K562 (cell line): Measurements from ENCODE around the gene OGFR. TPM values are rescaled to one million over a fixed set of nuclear protein-coding genes. Genes with fewer than 3 reads are reported as not detected.

Source experiments
- HNRNPK ChIP-seq: fragments of 200-400 bp; formaldehyde crosslinking; IDR thresholded peaks from one replicate; pipeline ENCODE4 v1.6.1; 2018; ENCODE audit warnings: mild to moderate bottlenecking, low read depth, low read length; ENCODE audit not compliant: poor library complexity, severe bottlenecking
- NCOA6 ChIP-seq: fragments of 450-650 bp; IDR thresholded peaks from 2 replicates; pipeline ENCODE4 v1.6.1; 2017; ENCODE audit warnings: mild to moderate bottlenecking
- POU5F1 ChIP-seq: fragments of 150-350 bp; IDR thresholded peaks from 2 replicates; pipeline ENCODE4 v1.6.1; 2014; ENCODE audit warnings: borderline replicate concordance, low read length, low read depth, mild to moderate bottlenecking; ENCODE audit not compliant: partially characterized antibody
- SMC3 ChIP-seq: conservative IDR thresholded peaks from 2 replicates; pipeline ENCODE4 v1.6.1; 2011; ENCODE audit warnings: low read depth, low read length, improper control_type of control experiment; ENCODE audit not compliant: insufficient read depth
- SNRNP70 ChIP-seq: fragments of 200-400 bp; formaldehyde crosslinking; optimal IDR thresholded peaks from 2 replicates; pipeline ENCODE3; 2017; ENCODE audit warnings: low read depth, low read length
- THRAP3 ChIP-seq: fragments of 450-650 bp; IDR thresholded peaks from 2 replicates; pipeline ENCODE4 v1.6.1; 2016; ENCODE audit warnings: mild to moderate bottlenecking, inconsistent platforms, borderline replicate concordance
- ZBTB7A ChIP-seq: IDR thresholded peaks from 2 replicates; pipeline ENCODE4 v1.6.1; 2011; ENCODE audit warnings: low read depth, mild to moderate bottlenecking, low read length, moderate library complexity, borderline replicate concordance; ENCODE audit not compliant: control insufficient read depth
- ZNF354B ChIP-seq: fragments of 250-450 bp; sonication (Bioruptor Pico); IDR thresholded peaks from 2 replicates; pipeline ENCODE4 v1.4.0; 2020
- polyA plus RNA-seq, 8 experiments: library from polyadenylated mRNA; depleted of rRNA in 4 of 8; stranded (reverse) in 5 of 8; unstranded in 3 of 8; fragments of >200 nt; fragmentation: Nextera tagmentation in 2 of 8; fragmentation: Illumina TruSeq in 1 of 8; extraction: Ambion mirVana in 2 of 8; extraction: Trizol in 1 of 8; gene quantifications; 2 replicates each; pipeline versions ENCODE4 v1.2.1 to v1.2.3, GENCODE V29; 2011 to 2014; ENCODE audit warnings: inconsistent platforms in 1 of 8, missing spikeins in 1 of 8
- total RNA-seq, 7 experiments: library from RNA; depleted of rRNA in 6 of 7; stranded (reverse); fragments of >200 nt in 6 of 7; fragmentation: Illumina TruSeq in 2 of 7; extraction: Trizol in 2 of 7; gene quantifications; 2 replicates each; pipeline versions ENCODE4 v1.2.1 to v1.2.3, GENCODE V29; 2011 to 2021; ENCODE audit warnings: low replicate concordance in 1 of 7
- TF ChIP-seq, protein P1 (sequence below), 2 experiments: fragments of 450-650 bp; conservative IDR thresholded peaks; 2 replicates each; pipeline ENCODE4 v1.6.1; 2017; ENCODE audit warnings: mild to moderate bottlenecking in 2 of 2, moderate library complexity in 2 of 2
- TF ChIP-seq, protein P2 (sequence below): fragments of 450-650 bp; IDR thresholded peaks from 2 replicates; pipeline ENCODE4 v1.7.0; 2016; ENCODE audit warnings: borderline replicate concordance
- TF ChIP-seq, protein P3 (sequence below): fragments of 450-650 bp; formaldehyde crosslinking; conservative IDR thresholded peaks from 2 replicates; pipeline ENCODE4 v1.4.0; 2022; ENCODE audit warnings: mild to moderate bottlenecking, missing genetic modification characterization
- TF ChIP-seq, protein P4 (sequence below): IDR thresholded peaks from 2 replicates; pipeline ENCODE4 v1.6.1; 2012; ENCODE audit warnings: low read depth, low read length, improper control_type of control experiment, borderline replicate concordance
- TF ChIP-seq, protein P5 (sequence below): sonication (generic); formaldehyde crosslinking; IDR thresholded peaks from 2 replicates; pipeline ENCODE4 v1.8.0; 2022; ENCODE audit warnings: mild to moderate bottlenecking, missing genetic modification reagents
- TF ChIP-seq, protein P6 (sequence below), 2 experiments: fragments of 450-650 bp in 1 of 2; IDR thresholded peaks; 2 replicates each; pipeline ENCODE4 v1.6.1; 2011 to 2017; ENCODE audit warnings: low read depth in 2 of 2, antibody characterized with exemption in 1 of 2, borderline replicate concordance in 1 of 2, low read length in 1 of 2, mild to moderate bottlenecking in 1 of 2, mixed read lengths in 1 of 2; ENCODE audit not compliant: control insufficient read depth in 1 of 2

Gene OGFR
- total and polyA plus RNA-seq, 9 of the 15 experiments (the other 6 are each of a cell fraction or from before 2014, with no cell fraction given) = 0.39 to 56.3 (median 17.5) TPM

DNA sequence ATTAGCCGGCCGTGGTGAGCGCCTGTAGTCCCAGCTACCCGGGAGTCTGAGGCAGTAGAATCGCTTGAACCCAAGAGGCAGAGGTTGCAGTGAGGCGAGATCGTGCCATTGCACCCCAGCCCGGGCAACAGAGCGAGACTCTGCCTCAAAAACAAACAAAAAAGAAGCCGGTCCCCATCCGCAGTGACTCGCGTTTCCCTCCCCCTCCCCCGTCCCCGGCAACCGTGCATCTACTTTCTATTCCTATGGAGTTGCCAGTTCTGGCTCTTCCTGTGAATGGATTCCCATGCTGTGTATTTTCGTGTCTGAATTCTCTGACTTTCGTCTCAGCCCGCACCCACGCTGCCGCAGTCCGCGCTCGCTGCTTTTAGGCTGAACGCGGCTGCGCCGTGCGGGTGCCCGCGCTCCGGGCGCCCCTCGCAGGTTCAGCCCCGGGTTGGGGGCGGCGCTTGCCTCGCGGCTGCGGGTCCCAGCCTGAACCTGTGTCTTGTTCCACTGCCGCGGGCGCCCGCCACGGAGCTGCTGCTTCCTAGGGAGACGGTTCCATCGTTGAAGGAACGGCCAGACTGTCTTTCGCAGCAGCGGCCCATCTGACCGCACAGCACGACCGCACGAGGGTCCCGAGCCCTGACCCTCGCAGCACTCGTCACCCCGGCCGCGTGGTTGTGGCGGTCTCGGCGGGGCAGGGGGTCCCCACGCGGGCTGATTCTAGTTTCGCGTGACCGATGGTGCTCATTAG is 9.4 kb upstream of the OGFR start (continued):
- TF ChIP-seq, protein P1, sequence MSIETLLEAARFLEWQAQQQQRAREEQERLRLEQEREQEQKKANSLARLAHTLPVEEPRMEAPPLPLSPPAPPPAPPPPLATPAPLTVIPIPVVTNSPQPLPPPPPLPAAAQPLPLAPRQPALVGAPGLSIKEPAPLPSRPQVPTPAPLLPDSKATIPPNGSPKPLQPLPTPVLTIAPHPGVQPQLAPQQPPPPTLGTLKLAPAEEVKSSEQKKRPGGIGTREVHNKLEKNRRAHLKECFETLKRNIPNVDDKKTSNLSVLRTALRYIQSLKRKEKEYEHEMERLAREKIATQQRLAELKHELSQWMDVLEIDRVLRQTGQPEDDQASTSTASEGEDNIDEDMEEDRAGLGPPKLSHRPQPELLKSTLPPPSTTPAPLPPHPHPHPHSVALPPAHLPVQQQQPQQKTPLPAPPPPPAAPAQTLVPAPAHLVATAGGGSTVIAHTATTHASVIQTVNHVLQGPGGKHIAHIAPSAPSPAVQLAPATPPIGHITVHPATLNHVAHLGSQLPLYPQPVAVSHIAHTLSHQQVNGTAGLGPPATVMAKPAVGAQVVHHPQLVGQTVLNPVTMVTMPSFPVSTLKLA (conservative IDR thresholded peaks at IDR 0.05) = peak in 1 of 2 experiments; percentile 27; a peak in 1 of 4 replicates
- TF ChIP-seq, protein P2, sequence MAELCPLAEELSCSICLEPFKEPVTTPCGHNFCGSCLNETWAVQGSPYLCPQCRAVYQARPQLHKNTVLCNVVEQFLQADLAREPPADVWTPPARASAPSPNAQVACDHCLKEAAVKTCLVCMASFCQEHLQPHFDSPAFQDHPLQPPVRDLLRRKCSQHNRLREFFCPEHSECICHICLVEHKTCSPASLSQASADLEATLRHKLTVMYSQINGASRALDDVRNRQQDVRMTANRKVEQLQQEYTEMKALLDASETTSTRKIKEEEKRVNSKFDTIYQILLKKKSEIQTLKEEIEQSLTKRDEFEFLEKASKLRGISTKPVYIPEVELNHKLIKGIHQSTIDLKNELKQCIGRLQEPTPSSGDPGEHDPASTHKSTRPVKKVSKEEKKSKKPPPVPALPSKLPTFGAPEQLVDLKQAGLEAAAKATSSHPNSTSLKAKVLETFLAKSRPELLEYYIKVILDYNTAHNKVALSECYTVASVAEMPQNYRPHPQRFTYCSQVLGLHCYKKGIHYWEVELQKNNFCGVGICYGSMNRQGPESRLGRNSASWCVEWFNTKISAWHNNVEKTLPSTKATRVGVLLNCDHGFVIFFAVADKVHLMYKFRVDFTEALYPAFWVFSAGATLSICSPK = no peak
- TF ChIP-seq POU5F1 (no peak), NCOA6 (no peak), SNRNP70 (no peak), ZBTB7A (peak; percentile 94; the same call in 1 of the 2 replicates), THRAP3 (no peak), HNRNPK (no peak), SMC3 (no peak), ZNF354B (CRISPR knock-in tag) (no peak)
- TF ChIP-seq, protein P3, sequence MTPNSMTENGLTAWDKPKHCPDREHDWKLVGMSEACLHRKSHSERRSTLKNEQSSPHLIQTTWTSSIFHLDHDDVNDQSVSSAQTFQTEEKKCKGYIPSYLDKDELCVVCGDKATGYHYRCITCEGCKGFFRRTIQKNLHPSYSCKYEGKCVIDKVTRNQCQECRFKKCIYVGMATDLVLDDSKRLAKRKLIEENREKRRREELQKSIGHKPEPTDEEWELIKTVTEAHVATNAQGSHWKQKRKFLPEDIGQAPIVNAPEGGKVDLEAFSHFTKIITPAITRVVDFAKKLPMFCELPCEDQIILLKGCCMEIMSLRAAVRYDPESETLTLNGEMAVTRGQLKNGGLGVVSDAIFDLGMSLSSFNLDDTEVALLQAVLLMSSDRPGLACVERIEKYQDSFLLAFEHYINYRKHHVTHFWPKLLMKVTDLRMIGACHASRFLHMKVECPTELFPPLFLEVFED = no peak
- TF ChIP-seq, protein P4, sequence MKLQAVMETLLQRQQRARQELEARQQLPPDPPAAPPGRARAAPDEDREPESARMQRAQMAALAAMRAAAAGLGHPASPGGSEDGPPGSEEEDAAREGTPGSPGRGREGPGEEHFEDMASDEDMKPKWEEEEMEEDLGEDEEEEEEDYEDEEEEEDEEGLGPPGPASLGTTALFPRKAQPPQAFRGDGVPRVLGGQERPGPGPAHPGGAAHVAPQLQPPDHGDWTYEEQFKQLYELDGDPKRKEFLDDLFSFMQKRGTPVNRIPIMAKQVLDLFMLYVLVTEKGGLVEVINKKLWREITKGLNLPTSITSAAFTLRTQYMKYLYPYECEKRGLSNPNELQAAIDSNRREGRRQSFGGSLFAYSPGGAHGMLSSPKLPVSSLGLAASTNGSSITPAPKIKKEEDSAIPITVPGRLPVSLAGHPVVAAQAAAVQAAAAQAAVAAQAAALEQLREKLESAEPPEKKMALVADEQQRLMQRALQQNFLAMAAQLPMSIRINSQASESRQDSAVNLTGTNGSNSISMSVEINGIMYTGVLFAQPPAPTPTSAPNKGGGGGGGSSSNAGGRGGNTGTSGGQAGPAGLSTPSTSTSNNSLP = no peak
- TF ChIP-seq, protein P5, sequence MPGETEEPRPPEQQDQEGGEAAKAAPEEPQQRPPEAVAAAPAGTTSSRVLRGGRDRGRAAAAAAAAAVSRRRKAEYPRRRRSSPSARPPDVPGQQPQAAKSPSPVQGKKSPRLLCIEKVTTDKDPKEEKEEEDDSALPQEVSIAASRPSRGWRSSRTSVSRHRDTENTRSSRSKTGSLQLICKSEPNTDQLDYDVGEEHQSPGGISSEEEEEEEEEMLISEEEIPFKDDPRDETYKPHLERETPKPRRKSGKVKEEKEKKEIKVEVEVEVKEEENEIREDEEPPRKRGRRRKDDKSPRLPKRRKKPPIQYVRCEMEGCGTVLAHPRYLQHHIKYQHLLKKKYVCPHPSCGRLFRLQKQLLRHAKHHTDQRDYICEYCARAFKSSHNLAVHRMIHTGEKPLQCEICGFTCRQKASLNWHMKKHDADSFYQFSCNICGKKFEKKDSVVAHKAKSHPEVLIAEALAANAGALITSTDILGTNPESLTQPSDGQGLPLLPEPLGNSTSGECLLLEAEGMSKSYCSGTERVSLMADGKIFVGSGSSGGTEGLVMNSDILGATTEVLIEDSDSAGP = no peak
- TF ChIP-seq, protein P6, sequence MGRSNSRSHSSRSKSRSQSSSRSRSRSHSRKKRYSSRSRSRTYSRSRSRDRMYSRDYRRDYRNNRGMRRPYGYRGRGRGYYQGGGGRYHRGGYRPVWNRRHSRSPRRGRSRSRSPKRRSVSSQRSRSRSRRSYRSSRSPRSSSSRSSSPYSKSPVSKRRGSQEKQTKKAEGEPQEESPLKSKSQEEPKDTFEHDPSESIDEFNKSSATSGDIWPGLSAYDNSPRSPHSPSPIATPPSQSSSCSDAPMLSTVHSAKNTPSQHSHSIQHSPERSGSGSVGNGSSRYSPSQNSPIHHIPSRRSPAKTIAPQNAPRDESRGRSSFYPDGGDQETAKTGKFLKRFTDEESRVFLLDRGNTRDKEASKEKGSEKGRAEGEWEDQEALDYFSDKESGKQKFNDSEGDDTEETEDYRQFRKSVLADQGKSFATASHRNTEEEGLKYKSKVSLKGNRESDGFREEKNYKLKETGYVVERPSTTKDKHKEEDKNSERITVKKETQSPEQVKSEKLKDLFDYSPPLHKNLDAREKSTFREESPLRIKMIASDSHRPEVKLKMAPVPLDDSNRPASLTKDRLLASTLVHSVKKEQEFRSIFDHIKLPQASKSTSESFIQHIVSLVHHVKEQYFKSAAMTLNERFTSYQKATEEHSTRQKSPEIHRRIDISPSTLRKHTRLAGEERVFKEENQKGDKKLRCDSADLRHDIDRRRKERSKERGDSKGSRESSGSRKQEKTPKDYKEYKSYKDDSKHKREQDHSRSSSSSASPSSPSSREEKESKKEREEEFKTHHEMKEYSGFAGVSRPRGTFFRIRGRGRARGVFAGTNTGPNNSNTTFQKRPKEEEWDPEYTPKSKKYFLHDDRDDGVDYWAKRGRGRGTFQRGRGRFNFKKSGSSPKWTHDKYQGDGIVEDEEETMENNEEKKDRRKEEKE (IDR thresholded peaks at IDR 0.05; ENCODE audit: borderline replicate concordance in 1 of 2, control insufficient read depth in 1 of 2, low read depth in 2 of 2, low read length in 1 of 2) = no peak
